Nephron progenitor cell (in vitro differentiated cells): ENCODE measurements around the gene GALNT13.

Source experiments
- DNase-seq: peaks from one replicate; pipeline ENCODE4 v3.0.0; 2021
- H3K27ac Mint-ChIP-seq: 2 replicates; pipeline ENCODE4 v1.8.0; 2021; ENCODE audit warnings: mild to moderate bottlenecking, moderate library complexity, mixed read lengths
- H3K27me3 Mint-ChIP-seq: 2 replicates; pipeline ENCODE4 v1.8.0; 2021; ENCODE audit warnings: mild to moderate bottlenecking, low read depth, mixed read lengths; ENCODE audit not compliant: poor library complexity
- H3K36me3 Mint-ChIP-seq: 2 replicates; pipeline ENCODE4 v1.8.0; 2021; ENCODE audit warnings: low read depth, mixed read lengths
- H3K4me1 Mint-ChIP-seq: 2 replicates; pipeline ENCODE4 v1.8.0; 2021; ENCODE audit warnings: mixed read lengths
- H3K4me3 Mint-ChIP-seq: 2 replicates; pipeline ENCODE4 v1.8.0; 2021; ENCODE audit warnings: mild to moderate bottlenecking, moderate library complexity, mixed read lengths
- H3K9me3 Mint-ChIP-seq: 2 replicates; pipeline ENCODE4 v1.8.0; 2021; ENCODE audit warnings: mild to moderate bottlenecking, moderate library complexity, mixed read lengths
- TF ChIP-seq, protein P1 (sequence below): fragments of 200-600 bp; sonication (generic); IDR thresholded peaks from 2 replicates; pipeline ENCODE4 v1.5.0; 2021; ENCODE audit warnings: antibody characterized with exemption

The GALNT13 gene

DNA sequence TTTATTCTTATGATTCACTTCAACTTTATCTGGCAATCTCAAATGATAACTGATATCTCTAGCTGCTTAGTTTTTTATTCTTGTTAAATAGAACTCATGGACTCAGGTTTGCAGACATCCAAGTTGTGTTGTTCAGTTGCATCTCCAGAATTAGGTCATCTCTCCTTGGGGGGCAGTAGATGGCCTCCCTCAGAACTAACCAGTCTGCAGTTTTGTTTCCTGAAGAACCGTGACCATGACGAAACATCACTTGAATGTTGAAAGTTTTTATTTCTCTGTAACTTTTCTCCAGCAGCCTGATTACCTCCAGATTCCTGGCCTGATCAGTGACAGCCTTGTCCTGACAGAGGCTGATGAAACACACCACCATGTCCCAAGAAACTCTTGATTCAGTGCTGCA lies 321.5 kb downstream of the GALNT13 start:
- H3K27ac Mint-ChIP-seq: no peak overlapping the region
- DNase-seq: no peak
- TF ChIP-seq, protein P1, sequence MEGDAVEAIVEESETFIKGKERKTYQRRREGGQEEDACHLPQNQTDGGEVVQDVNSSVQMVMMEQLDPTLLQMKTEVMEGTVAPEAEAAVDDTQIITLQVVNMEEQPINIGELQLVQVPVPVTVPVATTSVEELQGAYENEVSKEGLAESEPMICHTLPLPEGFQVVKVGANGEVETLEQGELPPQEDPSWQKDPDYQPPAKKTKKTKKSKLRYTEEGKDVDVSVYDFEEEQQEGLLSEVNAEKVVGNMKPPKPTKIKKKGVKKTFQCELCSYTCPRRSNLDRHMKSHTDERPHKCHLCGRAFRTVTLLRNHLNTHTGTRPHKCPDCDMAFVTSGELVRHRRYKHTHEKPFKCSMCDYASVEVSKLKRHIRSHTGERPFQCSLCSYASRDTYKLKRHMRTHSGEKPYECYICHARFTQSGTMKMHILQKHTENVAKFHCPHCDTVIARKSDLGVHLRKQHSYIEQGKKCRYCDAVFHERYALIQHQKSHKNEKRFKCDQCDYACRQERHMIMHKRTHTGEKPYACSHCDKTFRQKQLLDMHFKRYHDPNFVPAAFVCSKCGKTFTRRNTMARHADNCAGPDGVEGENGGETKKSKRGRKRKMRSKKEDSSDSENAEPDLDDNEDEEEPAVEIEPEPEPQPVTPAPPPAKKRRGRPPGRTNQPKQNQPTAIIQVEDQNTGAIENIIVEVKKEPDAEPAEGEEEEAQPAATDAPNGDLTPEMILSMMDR: no peak
- H3K9me3 Mint-ChIP-seq: no peaks in the 10 kb centered on the region
- no peaks in the 10 kb centered on the region for H3K4me1 Mint-ChIP-seq
- H3K27me3 Mint-ChIP-seq: no peaks in the 10 kb centered on the region
- no peaks in the 10 kb centered on the region for H3K36me3 Mint-ChIP-seq
- no peak overlapping the region for H3K4me3 Mint-ChIP-seq

DNA sequence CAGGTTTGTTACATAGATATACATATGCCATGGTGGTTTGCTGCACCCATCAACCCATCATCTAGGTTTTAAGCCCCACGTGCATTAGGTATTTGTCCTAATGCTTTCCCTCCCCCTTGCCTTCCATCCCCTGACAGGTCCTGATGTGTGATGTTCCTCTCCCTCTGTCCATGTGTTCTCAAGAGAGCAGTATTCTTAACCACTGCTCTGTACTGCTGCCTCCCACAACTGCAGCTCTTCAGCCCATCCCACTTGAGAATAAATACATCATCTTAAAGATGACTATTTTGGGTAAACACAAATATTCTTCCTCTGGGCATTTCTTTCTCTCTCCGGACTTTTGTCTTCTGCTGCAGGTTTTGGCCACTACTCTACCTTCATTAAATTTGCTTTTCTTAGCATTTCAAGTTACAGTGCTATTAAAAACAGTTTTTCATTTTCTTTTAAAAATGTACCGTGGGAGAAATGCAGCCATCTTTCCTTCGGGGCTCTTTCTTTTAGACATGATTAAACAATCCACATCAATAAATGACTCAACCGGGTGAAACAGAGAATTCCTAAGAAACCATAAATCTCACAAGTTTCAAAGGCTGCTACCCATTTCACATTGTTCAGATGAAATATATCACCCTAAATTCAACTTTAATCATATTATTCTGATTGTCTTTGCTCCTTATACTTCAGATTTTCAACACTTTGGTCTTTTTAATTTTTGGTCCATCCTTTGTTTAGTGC lies 323.4 kb downstream of the GALNT13 start:
- TF ChIP-seq, protein P1: no peak
- H3K36me3 Mint-ChIP-seq: no peaks in the 10 kb centered on the region
- H3K4me3 Mint-ChIP-seq: no peak overlapping the region
- no peak for DNase-seq
- no peaks in the 10 kb centered on the region for H3K4me1 Mint-ChIP-seq
- peak overlapping the region; percentile 43 for H3K27ac Mint-ChIP-seq
- no peaks in the 10 kb centered on the region for H3K27me3 Mint-ChIP-seq
- no peaks in the 10 kb centered on the region for H3K9me3 Mint-ChIP-seq

DNA sequence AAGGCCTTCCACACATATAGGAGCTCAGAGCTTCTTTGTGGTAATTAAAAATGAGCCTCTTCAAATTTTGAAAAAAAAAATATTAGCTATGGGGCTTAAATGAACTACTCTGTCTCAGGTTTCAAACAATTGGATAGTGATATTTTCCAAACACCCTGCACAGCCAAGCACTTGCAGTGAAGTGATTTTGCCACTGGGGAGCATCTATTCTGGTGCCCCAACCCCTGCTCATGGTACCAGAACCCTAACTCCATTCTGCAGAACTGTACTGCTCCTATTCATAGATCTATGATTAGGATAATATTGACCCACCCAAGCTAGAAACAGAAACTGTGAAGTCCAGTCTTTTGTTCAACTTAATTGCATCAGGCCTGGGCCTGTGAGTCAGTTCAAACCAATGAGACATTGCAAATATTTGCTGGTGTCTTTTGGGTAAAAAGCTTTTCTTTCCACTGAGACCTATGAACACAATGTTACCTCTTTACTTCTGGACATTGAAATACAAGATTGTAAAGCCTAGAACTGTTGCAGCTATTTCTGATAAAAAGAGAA lies 324.0 kb downstream of the GALNT13 start:
- no peak overlapping the region for H3K4me3 Mint-ChIP-seq
- no peak overlapping the region for H3K27ac Mint-ChIP-seq

DNA sequence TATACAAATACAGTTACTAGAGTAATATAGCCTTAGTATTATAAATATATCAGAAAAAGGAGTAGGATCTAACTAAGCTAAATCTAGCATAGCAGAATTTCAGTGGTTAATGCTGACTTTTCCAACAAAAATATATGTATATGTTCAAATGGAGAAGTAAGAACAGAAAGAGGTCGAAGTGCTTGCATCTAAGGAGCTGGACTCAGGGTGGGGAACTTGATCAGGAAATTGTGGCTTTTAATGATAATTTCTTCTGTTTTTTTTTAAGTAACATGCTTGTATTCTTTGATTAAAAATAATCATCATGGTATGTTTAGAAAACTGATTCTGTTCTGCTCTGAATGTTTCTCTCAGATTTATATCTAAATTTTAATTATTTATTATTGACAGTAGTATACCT lies 327.1 kb downstream of the GALNT13 start:
- Mint-ChIP-seq H3K27me3 (no peaks in the 10 kb centered on the region), H3K36me3 (no peaks in the 10 kb centered on the region), H3K4me3 (no peak overlapping the region), H3K9me3 (no peaks in the 10 kb centered on the region), H3K27ac (no peak overlapping the region), H3K4me1 (no peaks in the 10 kb centered on the region)
- TF ChIP-seq, protein P1: no peak
- no peak for DNase-seq

More for the DNA sequence above, 324.0 kb downstream of the GALNT13 start:
- no peak for DNase-seq
- Mint-ChIP-seq H3K4me1 (no peaks in the 10 kb centered on the region), H3K27me3 (no peaks in the 10 kb centered on the region), H3K9me3 (no peaks in the 10 kb centered on the region), H3K36me3 (no peaks in the 10 kb centered on the region)
- TF ChIP-seq, protein P1: no peak

DNA sequence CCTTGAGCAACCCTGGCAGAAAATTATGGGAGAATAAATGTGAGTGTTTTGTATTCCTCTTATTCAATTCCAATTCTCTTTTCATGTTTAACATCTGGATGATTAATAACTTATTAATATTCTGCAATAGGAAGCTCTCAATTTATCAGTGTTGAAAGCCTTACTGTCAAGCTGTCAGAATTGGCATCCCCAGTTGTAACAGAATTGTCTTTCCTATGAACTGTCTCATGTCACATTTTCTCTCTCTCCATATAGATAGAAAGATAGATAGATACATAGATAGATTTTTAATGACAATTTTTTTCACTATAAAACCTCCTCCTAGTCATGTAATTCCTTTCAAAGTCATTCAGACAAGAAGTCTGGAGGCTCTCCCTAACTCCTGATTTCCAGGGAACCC lies 331.5 kb downstream of the GALNT13 start:
- no peaks in the 10 kb centered on the region for H3K9me3 Mint-ChIP-seq
- no peak for DNase-seq
- H3K27me3 Mint-ChIP-seq: no peaks in the 10 kb centered on the region
- TF ChIP-seq, protein P1: no peak
- H3K36me3 Mint-ChIP-seq: no peaks in the 10 kb centered on the region
- H3K4me3 Mint-ChIP-seq: no peak overlapping the region
- no peaks in the 10 kb centered on the region for H3K4me1 Mint-ChIP-seq
- no peak overlapping the region for H3K27ac Mint-ChIP-seq

DNA sequence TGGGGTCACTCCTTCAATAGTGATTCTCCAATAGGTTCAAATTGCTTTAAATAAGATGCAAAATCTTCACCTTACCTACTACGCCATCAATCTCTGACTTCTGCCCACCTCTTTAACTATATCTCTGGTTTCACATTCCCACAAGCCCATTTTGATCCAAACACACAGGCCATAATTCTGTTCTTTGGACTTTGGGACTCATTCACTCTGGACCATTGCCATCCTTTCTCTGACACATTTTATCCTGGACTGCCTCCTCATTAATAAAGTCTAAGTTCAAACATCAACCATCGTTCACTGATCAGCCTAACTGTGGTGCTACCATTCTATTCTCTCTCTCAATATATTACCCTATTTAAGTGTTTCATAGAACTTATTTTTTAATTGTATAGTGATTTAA lies 332.2 kb downstream of the GALNT13 start:
- no peaks in the 10 kb centered on the region for H3K36me3 Mint-ChIP-seq
- no peaks in the 10 kb centered on the region for H3K27me3 Mint-ChIP-seq
- no peak for DNase-seq
- no peak overlapping the region for H3K4me3 Mint-ChIP-seq
- no peaks in the 10 kb centered on the region for H3K9me3 Mint-ChIP-seq
- TF ChIP-seq, protein P1: no peak
- no peak overlapping the region for H3K27ac Mint-ChIP-seq
- no peaks in the 10 kb centered on the region for H3K4me1 Mint-ChIP-seq
